ENCODE data around the gene ANKK1. TPM values are rescaled to one million over a fixed set of nuclear protein-coding genes. Genes with fewer than 3 reads are reported as not detected.

The ANKK1 gene
- total RNA-seq, 4 donors from 2014 or later = 3.2 to 5.6 (median 4.8) TPM

DNA sequence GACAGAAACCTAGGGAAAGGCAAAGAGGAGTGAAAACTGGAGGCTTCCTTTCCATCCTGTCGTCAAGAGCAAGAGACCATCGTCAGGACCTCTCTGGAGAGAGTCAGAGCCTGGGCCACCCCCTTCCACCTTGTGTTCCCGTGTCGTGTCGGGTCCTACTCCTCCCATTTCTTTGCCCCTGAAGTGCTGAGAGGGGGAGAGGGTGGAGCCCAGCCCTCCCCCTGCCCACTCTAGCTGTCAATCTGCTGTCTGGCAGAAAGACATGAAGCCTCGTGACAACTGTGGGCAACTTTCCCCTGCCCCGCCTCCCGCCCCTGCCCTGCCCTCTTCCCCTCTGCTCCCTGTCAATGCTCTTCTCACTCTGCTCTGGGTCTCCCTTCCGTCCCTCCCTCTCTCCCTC, 20.6 kb downstream of the ANKK1 start:
- 60% methylated on average over 9 of the region's 9 CpGs for WGBS
- no peak for DNase-seq (ENCODE audit: low spot score in 2 of 2)
- H3K36me3 ChIP-seq = no peaks in the 10 kb centered on the region
- H3K4me1 ChIP-seq = peaks cover 8% of the 10 kb centered on the region
- H3K27ac ChIP-seq = no peak overlapping the region
- TF ChIP-seq POLR2A (IDR thresholded peaks at IDR 0.05) = no peak
- no peak for TF ChIP-seq CTCF (IDR thresholded peaks at IDR 0.05)
- TF ChIP-seq POLR2AphosphoS5 (IDR thresholded peaks at IDR 0.05) = no peak
- TF ChIP-seq EP300 (IDR thresholded peaks at IDR 0.05) = no peak
- no peak overlapping the region for H3K4me3 ChIP-seq
- no peaks in the 10 kb centered on the region for H3K9me3 ChIP-seq
- no peaks in the 10 kb centered on the region for H3K27me3 ChIP-seq

DNA sequence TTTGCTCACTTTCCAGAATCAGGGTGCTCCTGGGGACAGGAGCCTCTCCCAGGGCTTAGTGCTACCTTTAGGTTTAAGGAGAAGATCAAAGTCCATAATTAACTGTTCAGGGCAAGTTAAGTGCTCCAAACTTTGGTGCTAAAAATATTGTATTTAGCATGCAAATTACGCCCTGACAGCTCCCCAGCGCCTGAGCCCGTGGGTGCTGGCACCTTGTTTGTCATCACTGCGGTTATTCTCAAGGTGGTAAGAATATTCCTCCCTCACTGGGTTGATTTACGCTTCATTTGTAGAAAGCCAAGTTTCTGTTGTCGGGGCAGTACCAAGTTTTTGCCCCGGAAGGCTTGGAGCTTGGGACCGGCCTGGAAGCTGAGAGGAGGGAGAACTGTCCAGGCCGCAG, 21.3 kb downstream of the ANKK1 start:
- TF ChIP-seq EP300 (IDR thresholded peaks at IDR 0.05) (no peak), POLR2AphosphoS5 (IDR thresholded peaks at IDR 0.05) (no peak), CTCF (IDR thresholded peaks at IDR 0.05) (no peak), POLR2A (IDR thresholded peaks at IDR 0.05) (no peak)
- Histone ChIP-seq H3K27me3 (no peaks in the 10 kb centered on the region), H3K27ac (no peak overlapping the region), H3K4me3 (no peak overlapping the region), H3K4me1 (peaks cover 8% of the 10 kb centered on the region), H3K36me3 (no peaks in the 10 kb centered on the region), H3K9me3 (no peaks in the 10 kb centered on the region)
- DNase-seq (ENCODE audit: low spot score in 2 of 2) = no peak
- WGBS = 64% methylated on average over 9 of the region's 9 CpGs

DNA sequence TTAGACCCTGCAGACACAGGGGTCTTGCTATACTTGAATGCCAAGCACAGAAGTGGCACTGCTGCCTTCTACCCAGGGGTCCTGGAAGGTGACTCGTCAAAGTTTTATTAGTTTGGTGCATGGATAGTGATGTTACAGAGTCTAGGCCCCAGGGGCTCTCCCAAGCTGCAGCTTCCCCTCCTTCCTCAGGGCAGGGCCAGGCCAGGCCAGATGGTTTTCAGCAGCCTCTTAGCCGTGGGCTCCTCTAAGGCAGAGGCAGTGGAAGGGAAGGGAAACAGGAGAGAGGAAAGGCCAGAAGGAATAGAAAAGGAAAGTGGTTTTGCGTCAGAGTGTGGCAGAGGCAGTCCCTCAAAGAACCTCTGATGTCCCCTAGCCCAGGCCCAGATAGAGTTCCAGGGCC, 21.9 kb downstream of the ANKK1 start:
- WGBS = 81% methylated on average over 3 of the region's 3 CpGs
- H3K4me1 ChIP-seq = peaks cover 8% of the 10 kb centered on the region
- DNase-seq (ENCODE audit: low spot score in 2 of 2) = no peak
- H3K36me3 ChIP-seq = no peaks in the 10 kb centered on the region
- TF ChIP-seq POLR2A (IDR thresholded peaks at IDR 0.05) = no peak
- no peak for TF ChIP-seq EP300 (IDR thresholded peaks at IDR 0.05)
- TF ChIP-seq POLR2AphosphoS5 (IDR thresholded peaks at IDR 0.05) = no peak
- no peak for TF ChIP-seq CTCF (IDR thresholded peaks at IDR 0.05)
- H3K27me3 ChIP-seq = no peaks in the 10 kb centered on the region
- no peak overlapping the region for H3K27ac ChIP-seq
- no peak overlapping the region for H3K4me3 ChIP-seq
- no peaks in the 10 kb centered on the region for H3K9me3 ChIP-seq

- TF ChIP-seq POLR2AphosphoS5 (IDR thresholded peaks at IDR 0.05) (no peak), CTCF (IDR thresholded peaks at IDR 0.05) (no peak), EP300 (IDR thresholded peaks at IDR 0.05) (no peak), POLR2A (IDR thresholded peaks at IDR 0.05) (no peak)
- Histone ChIP-seq H3K9me3 (no peaks in the 10 kb centered on the region), H3K27me3 (no peaks in the 10 kb centered on the region), H3K36me3 (no peaks in the 10 kb centered on the region), H3K4me1 (peaks cover 3% of the 10 kb centered on the region), H3K4me3 (no peak overlapping the region), H3K27ac (no peak overlapping the region)
- no peak for DNase-seq (ENCODE audit: low spot score in 2 of 2)
- 81% methylated on average over 21 of the region's 21 CpGs for WGBS
Observed at GRCh38 chr11:113410414-113411135, 23.0 kb downstream of the ANKK1 start.

DNA sequence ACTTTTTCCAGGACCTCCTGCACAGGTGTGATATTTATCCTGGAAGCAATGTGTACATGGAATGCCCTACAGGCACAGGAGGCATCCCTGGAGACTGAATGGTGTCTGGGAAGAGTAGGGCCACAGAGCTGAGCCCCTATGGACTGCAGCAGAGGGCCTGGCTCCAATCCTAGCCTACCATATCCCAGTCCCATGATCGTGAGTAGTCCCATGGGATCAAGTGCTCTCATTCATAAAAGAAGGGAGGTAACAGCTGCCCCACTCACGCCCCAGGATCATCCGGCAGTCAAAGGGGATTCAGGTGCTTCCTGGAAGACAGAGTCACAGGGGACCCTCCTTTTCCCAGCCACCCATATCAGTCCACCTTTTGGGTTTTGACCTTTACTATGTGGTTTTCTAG, 24.0 kb downstream of the ANKK1 start:
- Histone ChIP-seq H3K4me1 (no peaks in the 10 kb centered on the region), H3K36me3 (no peaks in the 10 kb centered on the region), H3K27me3 (no peaks in the 10 kb centered on the region), H3K9me3 (no peaks in the 10 kb centered on the region), H3K4me3 (no peak overlapping the region), H3K27ac (no peak overlapping the region)
- WGBS = 82% methylated on average over 3 of the region's 3 CpGs
- TF ChIP-seq EP300 (IDR thresholded peaks at IDR 0.05) (no peak), CTCF (IDR thresholded peaks at IDR 0.05) (no peak), POLR2A (IDR thresholded peaks at IDR 0.05) (no peak), POLR2AphosphoS5 (IDR thresholded peaks at IDR 0.05) (no peak)
- DNase-seq (ENCODE audit: low spot score in 2 of 2) = no peak
